OCI-LY7 (cell line): ENCODE data around the gene AMBP. TPM values are rescaled to one million over a fixed set of nuclear protein-coding genes. Genes with fewer than 3 reads are reported as not detected.

ENCODE experiments used
- BruUV-seq: library from RNA; stranded (reverse); fragments of 400-500 nt; replicated peaks from 2 replicates; lab custom pipeline; 2021; lab: Mats Ljungman, UMichigan
- CTCF ChIA-PET: fragments of 300-600 bp; sonication (Branson Sonifier 250); formaldehyde crosslinking; loops from one replicate; lab custom pipeline; 2022; ENCODE audit warnings: antibody characterized with exemption; ENCODE audit not compliant: unreplicated experiment; lab: Charles Lee
- POLR2A ChIA-PET: fragments of 300-600 bp; sonication (Branson Sonifier 250); formaldehyde crosslinking; loops from one replicate; lab custom pipeline; 2022; ENCODE audit warnings: antibody characterized with exemption; lab: Charles Lee
- DNase-seq: peaks from one replicate; pipeline ENCODE4 v3.0.0-alpha.2; 2015; ENCODE audit warnings: low spot score
- H2AFZ ChIP-seq: fragments of 200-600 bp; sonication (generic), shearing (Covaris generic); 2 replicates; pipeline ENCODE4 v1.6.1; 2014; ENCODE audit warnings: mild to moderate bottlenecking, antibody characterized with exemption, low read length, moderate library complexity
- H3K27ac ChIP-seq: fragments of 200-600 bp; sonication (generic); 2 replicates; pipeline ENCODE4 v1.5.1; 2014; ENCODE audit warnings: mixed run types, low read depth, mild to moderate bottlenecking, moderate library complexity, low read length, inconsistent platforms; ENCODE audit not compliant: poor library complexity, severe bottlenecking
- H3K36me3 ChIP-seq: fragments of 200-600 bp; sonication (generic); 2 replicates; pipeline ENCODE4 v1.6.1; 2014; ENCODE audit warnings: mild to moderate bottlenecking, antibody characterized with exemption, low read length, moderate library complexity, mixed read lengths; ENCODE audit not compliant: insufficient read depth
- H3K4me1 ChIP-seq: fragments of 200-600 bp; sonication (generic); 2 replicates; pipeline ENCODE4 v1.5.1; 2014; ENCODE audit warnings: mild to moderate bottlenecking, low read length; ENCODE audit not compliant: insufficient read depth, poor library complexity, severe bottlenecking
- H3K4me2 ChIP-seq: fragments of 200-600 bp; sonication (generic); 2 replicates; pipeline ENCODE4 v1.6.1; 2014; ENCODE audit warnings: mild to moderate bottlenecking, low read length
- H3K4me3 ChIP-seq: fragments of 200-600 bp; sonication (generic); 2 replicates; pipeline ENCODE4 v1.5.1; 2014; ENCODE audit warnings: mild to moderate bottlenecking, low read depth, low read length; ENCODE audit not compliant: poor library complexity, severe bottlenecking
- H3K79me2 ChIP-seq: fragments of 200-600 bp; sonication (generic); 2 replicates; pipeline ENCODE4 v1.6.1; 2016; ENCODE audit warnings: low read depth, mild to moderate bottlenecking, low read length, moderate library complexity, mixed read lengths; ENCODE audit not compliant: insufficient read depth
- H3K9me2 ChIP-seq: fragments of 200-600 bp; sonication (generic); 2 replicates; pipeline ENCODE4 v1.6.1; 2016; ENCODE audit warnings: mild to moderate bottlenecking, low read length, mixed read lengths; ENCODE audit not compliant: insufficient read depth
- H3K9me3 ChIP-seq: fragments of 200-600 bp; sonication (generic); 2 replicates; pipeline ENCODE4 v1.6.1; 2014; ENCODE audit warnings: mild to moderate bottlenecking, mixed run types, low read length, mixed read lengths
- H4K20me1 ChIP-seq: fragments of 200-600 bp; sonication (generic); 2 replicates; pipeline ENCODE4 v1.6.1; 2014; ENCODE audit warnings: mild to moderate bottlenecking, antibody characterized with exemption, low read length, moderate library complexity, mixed read lengths; ENCODE audit not compliant: insufficient read depth
- CTCF ChIP-seq: fragments of 200-600 bp; sonication (generic); conservative IDR thresholded peaks from 2 replicates; pipeline ENCODE4 v1.5.1; 2014; ENCODE audit warnings: mild to moderate bottlenecking, antibody characterized with exemption, low read length, moderate library complexity, mixed read lengths
- EZH2phosphoT487 ChIP-seq: fragments of 200-600 bp; sonication (generic); IDR thresholded peaks from 2 replicates; pipeline ENCODE4 v1.6.1; 2018; ENCODE audit warnings: low read depth, borderline replicate concordance, mild to moderate bottlenecking, mixed run types, antibody characterized with exemption, low read length, moderate library complexity, mixed read lengths
- intact Hi-C: fragments of 100-400 bp; cut with micrococcal nuclease; formaldehyde crosslinking; loops from one replicate; pipeline ENCODE4 v1.10.0; 2022; ENCODE audit not compliant: unreplicated experiment
- total RNA-seq, 2 experiments: library from RNA; depleted of rRNA in 1 of 2; stranded (reverse); fragments of >200 nt in 1 of 2; shearing (Covaris generic) in 1 of 2; gene quantifications; 2 replicates each; pipeline ENCODE4 v1.2.3, GENCODE V29; 2014 to 2022

Gene AMBP
- total RNA-seq, 2 experiments from 2014 or later = not detected

GRCh38 chr9:114117614-114117995 lies 39.5 kb upstream of the AMBP start:
- no TSS peak for BruUV-seq
- CTCF ChIA-PET = interaction anchor here (0.6 kb wide), 1 partner anchor 1249 kb away, joined by 3 read pairs; no protein-coding TSS in a partner anchor
- H4K20me1 ChIP-seq = no peaks in the 10 kb centered on the region
- intact Hi-C loops = no loop called here
- no peaks in the 10 kb centered on the region for H3K36me3 ChIP-seq
- H3K79me2 ChIP-seq = no peaks in the 10 kb centered on the region
- no peak for DNase-seq
- no peaks in the 10 kb centered on the region for H3K9me2 ChIP-seq
- H3K27ac ChIP-seq = no peak overlapping the region
- TF ChIP-seq CTCF (no peak), EZH2phosphoT487 (no peak)
- POLR2A ChIA-PET = no interaction called here
- no peaks in the 10 kb centered on the region for H3K9me3 ChIP-seq
- H3K4me2 ChIP-seq = no peak overlapping the region
- no peak overlapping the region for H2AFZ ChIP-seq
- H3K4me1 ChIP-seq = no peaks in the 10 kb centered on the region
- H3K4me3 ChIP-seq = no peak overlapping the region

GRCh38 chr9:114116126-114116747 lies 38.1 kb upstream of the AMBP start:
- TF ChIP-seq EZH2phosphoT487 (no peak), CTCF (no peak)
- Histone ChIP-seq H3K4me3 (no peak overlapping the region), H3K4me1 (no peaks in the 10 kb centered on the region), H3K9me2 (no peaks in the 10 kb centered on the region), H3K36me3 (no peaks in the 10 kb centered on the region), H2AFZ (no peak overlapping the region), H3K9me3 (no peaks in the 10 kb centered on the region), H3K4me2 (no peak overlapping the region), H3K79me2 (no peaks in the 10 kb centered on the region), H4K20me1 (no peaks in the 10 kb centered on the region), H3K27ac (no peak overlapping the region)
- intact Hi-C loops = no loop called here
- no peak for DNase-seq
- POLR2A ChIA-PET = no interaction called here
- BruUV-seq = no TSS peak
- CTCF ChIA-PET = no interaction called here

GRCh38 chr9:114115654-114116125 lies 37.6 kb upstream of the AMBP start:
- Histone ChIP-seq H2AFZ (no peak overlapping the region), H3K4me3 (no peak overlapping the region), H3K4me1 (no peaks in the 10 kb centered on the region), H3K27ac (no peak overlapping the region), H4K20me1 (no peaks in the 10 kb centered on the region), H3K79me2 (no peaks in the 10 kb centered on the region), H3K9me2 (no peaks in the 10 kb centered on the region), H3K9me3 (no peaks in the 10 kb centered on the region), H3K4me2 (no peak overlapping the region), H3K36me3 (no peaks in the 10 kb centered on the region)
- no peak for DNase-seq
- POLR2A ChIA-PET = no interaction called here
- TF ChIP-seq CTCF (no peak), EZH2phosphoT487 (no peak)
- intact Hi-C loops = no loop called here
- no TSS peak for BruUV-seq
- CTCF ChIA-PET = no interaction called here
